ENCODE data around the gene IFI27L2.

DNA sequence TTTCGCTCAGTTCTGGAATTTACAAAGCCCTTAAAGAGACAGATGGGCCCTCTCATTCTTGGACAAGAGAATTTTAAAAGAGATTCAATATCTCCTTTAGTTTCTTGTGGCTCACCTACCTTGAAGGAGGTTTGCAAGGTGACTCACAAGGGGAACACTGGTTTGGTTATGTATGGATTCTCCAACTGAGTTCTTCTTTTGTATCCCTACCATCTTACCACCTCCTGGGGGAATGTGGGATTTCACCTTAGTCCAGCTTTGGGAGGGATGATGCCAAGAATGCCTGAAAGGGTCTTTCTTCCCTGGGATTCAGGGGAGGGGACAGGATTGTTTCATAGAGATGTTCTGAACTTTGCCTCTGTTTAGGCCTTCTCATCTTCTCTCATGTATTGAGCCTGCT is 48.4 kb upstream of the IFI27L2 start:
- TF ChIP-seq, protein P1, sequence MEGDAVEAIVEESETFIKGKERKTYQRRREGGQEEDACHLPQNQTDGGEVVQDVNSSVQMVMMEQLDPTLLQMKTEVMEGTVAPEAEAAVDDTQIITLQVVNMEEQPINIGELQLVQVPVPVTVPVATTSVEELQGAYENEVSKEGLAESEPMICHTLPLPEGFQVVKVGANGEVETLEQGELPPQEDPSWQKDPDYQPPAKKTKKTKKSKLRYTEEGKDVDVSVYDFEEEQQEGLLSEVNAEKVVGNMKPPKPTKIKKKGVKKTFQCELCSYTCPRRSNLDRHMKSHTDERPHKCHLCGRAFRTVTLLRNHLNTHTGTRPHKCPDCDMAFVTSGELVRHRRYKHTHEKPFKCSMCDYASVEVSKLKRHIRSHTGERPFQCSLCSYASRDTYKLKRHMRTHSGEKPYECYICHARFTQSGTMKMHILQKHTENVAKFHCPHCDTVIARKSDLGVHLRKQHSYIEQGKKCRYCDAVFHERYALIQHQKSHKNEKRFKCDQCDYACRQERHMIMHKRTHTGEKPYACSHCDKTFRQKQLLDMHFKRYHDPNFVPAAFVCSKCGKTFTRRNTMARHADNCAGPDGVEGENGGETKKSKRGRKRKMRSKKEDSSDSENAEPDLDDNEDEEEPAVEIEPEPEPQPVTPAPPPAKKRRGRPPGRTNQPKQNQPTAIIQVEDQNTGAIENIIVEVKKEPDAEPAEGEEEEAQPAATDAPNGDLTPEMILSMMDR (IDR thresholded peaks at IDR 0.05): no peak
- no peak for TF ChIP-seq POLR2A (IDR thresholded peaks at IDR 0.05)
- TF ChIP-seq POLR2AphosphoS5 (IDR thresholded peaks at IDR 0.05; ENCODE audit: insufficient read depth in 1 of 2, low read depth in 1 of 2): no peak

Data from vagina (tissue), 2 donors.